Osteoblast (primary cell): ENCODE results near the gene NDUFB7. TPM values are rescaled to one million over a fixed set of nuclear protein-coding genes. Genes with fewer than 3 reads are reported as not detected.
"Not testable (repeated sequence)": the region's sequence is repeated elsewhere in the genome, so short reads cannot be mapped to it uniquely, and the experiment has no call there.

ENCODE experiments used
- DNase-seq: peaks from one replicate; pipeline ENCODE4 v3.0.0; 2011; ENCODE audit warnings: low spot score, mixed read lengths; ENCODE audit not compliant: insufficient read length; ENCODE audit errors: missing footprints
- H2AFZ ChIP-seq: 2 replicates; pipeline ENCODE4 v1.6.0; 2011; ENCODE audit warnings: mild to moderate bottlenecking, low read length
- H3K27ac ChIP-seq: 2 replicates; pipeline ENCODE4 v1.5.1; 2011; ENCODE audit warnings: mild to moderate bottlenecking, low read depth, low read length, moderate library complexity
- H3K27me3 ChIP-seq: 2 replicates; pipeline ENCODE4 v1.6.0; 2012; ENCODE audit warnings: mild to moderate bottlenecking, control low read depth, inconsistent platforms, low read length, moderate library complexity; ENCODE audit not compliant: insufficient read depth
- H3K36me3 ChIP-seq: 2 replicates; pipeline ENCODE4 v1.5.1; 2011; ENCODE audit warnings: mild to moderate bottlenecking, low read length, control low read depth, moderate library complexity; ENCODE audit not compliant: insufficient read depth
- H3K4me1 ChIP-seq: 2 replicates; pipeline ENCODE4 v1.5.1; 2011; ENCODE audit warnings: mild to moderate bottlenecking, low read length, control low read depth, moderate library complexity; ENCODE audit not compliant: insufficient read depth
- H3K4me2 ChIP-seq: 2 replicates; pipeline ENCODE4 v1.6.0; 2011; ENCODE audit warnings: mild to moderate bottlenecking, low read length; ENCODE audit not compliant: insufficient read depth
- H3K4me3 ChIP-seq: fragments of 200-600 bp; sonication (generic); 3 replicates; pipeline ENCODE4 v1.5.1; 2012; ENCODE audit warnings: mild to moderate bottlenecking, low read length, inconsistent platforms; ENCODE audit not compliant: insufficient read depth
- H3K79me2 ChIP-seq: 2 replicates; pipeline ENCODE4 v1.6.0; 2012; ENCODE audit warnings: mild to moderate bottlenecking, low read length, control low read depth, inconsistent platforms; ENCODE audit not compliant: insufficient read depth
- H3K9me3 ChIP-seq: 2 replicates; pipeline ENCODE4 v1.5.1; 2011; ENCODE audit warnings: low read depth, low read length, control low read depth
- H4K20me1 ChIP-seq: 2 replicates; pipeline ENCODE4 v1.6.0; 2012; ENCODE audit warnings: mild to moderate bottlenecking, low read length, control low read depth; ENCODE audit not compliant: insufficient read depth
- total RNA-seq: library from RNA; depleted of rRNA; stranded (reverse); fragments of >200 nt; gene quantifications from 2 replicates; pipeline ENCODE4 v1.2.3, GENCODE V29; 2012
- TF ChIP-seq, protein P1 (sequence below): IDR thresholded peaks from 2 replicates; pipeline ENCODE4 v1.5.1; 2011; ENCODE audit warnings: mild to moderate bottlenecking, low read depth, low read length, moderate library complexity; ENCODE audit errors: extremely low read depth

The NDUFB7 gene
- total RNA-seq, 1 donor, result 219 TPM

DNA sequence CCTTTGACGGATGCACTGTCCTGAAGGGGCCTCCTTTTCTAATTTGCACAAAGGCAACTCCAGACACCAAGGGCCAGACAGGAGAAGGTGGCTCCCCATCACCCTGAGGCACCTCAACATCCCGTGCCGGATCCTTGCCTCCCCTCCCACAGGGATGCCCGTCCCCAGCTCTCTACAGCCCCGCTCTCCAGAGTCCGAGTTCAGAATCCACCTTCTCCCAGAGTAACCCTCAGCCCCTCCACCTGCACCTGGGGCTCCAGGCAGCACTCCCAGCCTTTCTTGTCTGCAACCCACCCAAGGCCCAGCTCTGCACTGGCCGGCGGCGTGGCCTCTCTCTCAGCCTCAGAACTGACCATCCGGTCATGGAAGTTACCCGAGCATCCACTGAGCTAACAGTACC is 4.8 kb downstream of the NDUFB7 start:
- peaks cover 5% of the 10 kb centered on the region for H4K20me1 ChIP-seq
- H3K4me3 ChIP-seq, result no peak overlapping the region
- no peak overlapping the region for H2AFZ ChIP-seq
- H3K79me2 ChIP-seq, result peaks cover 36% of the 10 kb centered on the region
- no peak for DNase-seq
- no peak overlapping the region for H3K27ac ChIP-seq
- peaks cover 3% of the 10 kb centered on the region for H3K36me3 ChIP-seq
- TF ChIP-seq, protein P1, sequence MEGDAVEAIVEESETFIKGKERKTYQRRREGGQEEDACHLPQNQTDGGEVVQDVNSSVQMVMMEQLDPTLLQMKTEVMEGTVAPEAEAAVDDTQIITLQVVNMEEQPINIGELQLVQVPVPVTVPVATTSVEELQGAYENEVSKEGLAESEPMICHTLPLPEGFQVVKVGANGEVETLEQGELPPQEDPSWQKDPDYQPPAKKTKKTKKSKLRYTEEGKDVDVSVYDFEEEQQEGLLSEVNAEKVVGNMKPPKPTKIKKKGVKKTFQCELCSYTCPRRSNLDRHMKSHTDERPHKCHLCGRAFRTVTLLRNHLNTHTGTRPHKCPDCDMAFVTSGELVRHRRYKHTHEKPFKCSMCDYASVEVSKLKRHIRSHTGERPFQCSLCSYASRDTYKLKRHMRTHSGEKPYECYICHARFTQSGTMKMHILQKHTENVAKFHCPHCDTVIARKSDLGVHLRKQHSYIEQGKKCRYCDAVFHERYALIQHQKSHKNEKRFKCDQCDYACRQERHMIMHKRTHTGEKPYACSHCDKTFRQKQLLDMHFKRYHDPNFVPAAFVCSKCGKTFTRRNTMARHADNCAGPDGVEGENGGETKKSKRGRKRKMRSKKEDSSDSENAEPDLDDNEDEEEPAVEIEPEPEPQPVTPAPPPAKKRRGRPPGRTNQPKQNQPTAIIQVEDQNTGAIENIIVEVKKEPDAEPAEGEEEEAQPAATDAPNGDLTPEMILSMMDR, result no peak
- no peaks in the 10 kb centered on the region for H3K9me3 ChIP-seq
- no peak overlapping the region for H3K4me2 ChIP-seq
- H3K27me3 ChIP-seq, result no peaks in the 10 kb centered on the region
- H3K4me1 ChIP-seq, result peaks cover 15% of the 10 kb centered on the region

DNA sequence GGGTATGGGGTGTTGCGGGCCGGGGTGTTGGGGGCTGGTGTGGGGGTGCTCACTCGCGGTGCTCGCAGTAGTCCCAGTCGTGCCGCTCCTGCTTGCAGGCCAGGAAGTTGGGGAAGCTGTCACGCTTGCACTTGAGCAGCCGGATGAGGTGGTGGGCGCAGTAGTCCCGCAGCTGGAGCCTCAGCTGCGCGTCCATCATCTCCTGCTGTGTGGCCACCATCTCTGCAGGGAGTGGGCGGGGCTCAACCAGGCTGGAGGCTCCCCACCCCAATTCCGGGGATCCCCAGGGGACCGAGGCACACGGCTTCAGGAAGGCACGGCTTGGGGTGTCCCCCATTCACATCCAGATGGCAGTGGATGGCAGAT is 5.2 kb downstream of the NDUFB7 start:
- TF ChIP-seq, protein P1, result no peak
- Histone ChIP-seq H3K4me3 (no peak overlapping the region), H3K9me3 (no peaks in the 10 kb centered on the region), H3K79me2 (peaks cover 34% of the 10 kb centered on the region), H2AFZ (no peak overlapping the region), H3K4me1 (peaks cover 18% of the 10 kb centered on the region), H3K4me2 (no peak overlapping the region), H3K27ac (no peak overlapping the region), H3K27me3 (no peaks in the 10 kb centered on the region), H4K20me1 (peaks cover 5% of the 10 kb centered on the region), H3K36me3 (peaks cover 3% of the 10 kb centered on the region)
- DNase-seq, result no peak

DNA sequence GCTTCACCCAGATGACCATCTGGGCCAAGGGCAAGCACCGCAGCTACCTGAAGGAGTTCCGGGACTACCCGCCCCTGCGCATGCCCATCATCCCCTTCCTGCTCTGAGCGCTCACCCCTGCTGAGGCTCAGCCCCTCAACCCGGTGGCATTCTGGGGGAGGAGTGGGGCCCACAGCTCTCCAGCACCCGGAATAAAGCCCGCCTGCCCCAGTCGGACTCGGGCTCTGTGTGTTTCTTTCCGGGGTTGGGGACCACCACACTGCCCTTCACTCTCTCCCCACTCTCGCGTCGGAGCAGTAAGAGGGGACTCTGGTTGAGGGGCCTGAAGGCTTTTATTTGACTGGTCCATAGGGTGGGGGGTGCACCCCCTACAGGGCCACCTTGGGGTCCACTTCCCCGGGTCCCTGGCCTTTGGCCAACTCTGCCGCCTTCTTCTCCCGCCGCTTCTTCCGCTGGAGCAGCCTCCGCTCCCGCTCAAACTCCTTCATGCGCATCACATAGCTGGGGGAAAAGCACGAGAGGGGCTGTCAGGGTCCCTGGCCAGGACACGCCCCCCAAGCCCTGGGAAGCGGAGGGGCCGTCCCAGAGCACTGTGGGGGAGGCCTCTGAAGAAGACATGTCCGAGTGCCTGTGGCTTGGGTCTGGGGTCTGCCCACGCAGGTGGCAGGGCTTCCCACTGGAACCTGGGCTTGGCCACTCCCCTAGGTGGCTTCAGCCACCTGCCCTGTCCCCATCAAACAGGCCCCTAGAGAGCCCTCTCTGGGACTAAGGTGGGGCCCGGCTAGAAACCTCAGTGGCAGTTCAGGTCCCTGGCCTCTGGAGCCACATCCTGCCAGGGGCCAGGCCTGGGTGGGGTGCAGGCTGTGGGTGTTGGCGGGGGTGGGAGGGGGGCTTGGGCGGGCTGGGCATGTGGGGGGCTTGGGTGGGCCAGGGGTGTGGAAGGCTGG is 5.8 kb downstream of the NDUFB7 start:
- Histone ChIP-seq H3K9me3 (no peaks in the 10 kb centered on the region), H3K36me3 (peaks cover 3% of the 10 kb centered on the region), H3K79me2 (peaks cover 31% of the 10 kb centered on the region), H4K20me1 (peaks cover 5% of the 10 kb centered on the region), H3K4me3 (no peak overlapping the region), H2AFZ (no peak overlapping the region), H3K27ac (no peak overlapping the region), H3K4me2 (no peak overlapping the region), H3K27me3 (no peaks in the 10 kb centered on the region), H3K4me1 (peaks cover 22% of the 10 kb centered on the region)
- DNase-seq, result no peak
- TF ChIP-seq, protein P1, result no peak

DNA sequence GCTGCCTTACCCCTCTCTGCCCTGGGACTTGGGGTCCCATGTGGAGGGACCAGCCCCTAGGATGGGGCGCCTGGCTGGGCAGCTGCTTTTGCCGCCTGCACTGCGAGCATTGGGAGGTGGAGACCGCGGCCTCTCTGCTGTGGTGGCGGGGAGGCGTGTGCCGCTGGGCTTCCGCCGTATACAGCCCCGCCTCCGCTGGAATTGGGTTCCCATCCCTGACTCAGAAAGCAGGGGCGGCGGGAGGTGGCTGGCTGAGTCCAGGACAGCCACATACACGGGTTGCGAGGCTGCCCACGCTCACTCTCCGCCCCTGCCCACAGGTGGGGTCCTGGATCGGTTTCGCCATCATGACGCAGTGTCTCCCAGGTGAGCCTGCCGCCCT is 6.6 kb downstream of the NDUFB7 start:
- Histone ChIP-seq H4K20me1 (peaks cover 5% of the 10 kb centered on the region), H3K4me2 (no peak overlapping the region), H2AFZ (no peak overlapping the region), H3K4me3 (no peak overlapping the region), H3K79me2 (peaks cover 31% of the 10 kb centered on the region), H3K36me3 (peaks cover 3% of the 10 kb centered on the region), H3K4me1 (peaks cover 24% of the 10 kb centered on the region), H3K27ac (no peak overlapping the region), H3K9me3 (no peaks in the 10 kb centered on the region), H3K27me3 (no peaks in the 10 kb centered on the region)
- TF ChIP-seq, protein P1, result no peak
- peak; percentile 69 for DNase-seq

DNA sequence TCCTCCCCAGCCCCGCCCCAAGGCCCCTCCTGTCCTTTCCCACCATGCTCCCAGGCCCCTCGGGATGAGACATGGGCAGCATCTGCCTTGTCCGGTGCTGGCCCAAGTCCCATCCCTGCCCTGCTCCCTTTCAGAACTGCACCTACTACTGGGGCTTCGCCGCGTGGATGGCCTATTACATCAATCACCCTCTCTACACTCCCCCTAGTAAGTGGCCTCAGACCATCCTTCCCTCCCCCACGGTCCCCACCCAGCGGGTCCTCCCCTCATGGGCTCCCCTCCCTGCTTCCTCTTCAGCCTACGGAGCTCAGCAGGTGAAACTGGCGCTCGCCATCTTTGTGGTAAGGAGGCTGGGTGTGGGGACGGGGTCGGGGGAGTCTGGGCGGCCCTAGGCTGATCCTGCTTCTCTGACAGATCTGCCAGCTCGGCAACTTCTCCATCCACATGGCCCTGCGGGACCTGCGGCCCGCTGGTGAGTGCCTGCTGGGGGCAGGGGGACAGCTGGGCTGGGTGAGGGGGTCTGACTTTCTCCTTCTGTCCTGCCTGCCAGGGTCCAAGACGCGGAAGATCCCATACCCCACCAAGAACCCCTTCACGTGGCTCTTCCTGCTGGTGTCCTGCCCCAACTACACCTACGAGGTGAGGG is 7.1 kb downstream of the NDUFB7 start:
- H3K4me3 ChIP-seq, result not testable (repeated sequence)
- H3K79me2 ChIP-seq, result peaks cover 34% of the 10 kb centered on the region

More for the DNA sequence above, 7.1 kb downstream of the NDUFB7 start:
- peaks cover 27% of the 10 kb centered on the region for H3K4me1 ChIP-seq
- H4K20me1 ChIP-seq, H3K4me2 ChIP-seq, H3K9me3 ChIP-seq, H3K27me3 ChIP-seq, DNase-seq, H3K36me3 ChIP-seq, H2AFZ ChIP-seq, H3K27ac ChIP-seq: not testable (repeated sequence)
